GM18858 (cell line): ENCODE results near the gene CCR9.
A peak's percentile ranks its signal among the peaks of the same experiment; 100 is the strongest.
"Not testable (repeated sequence)": the region's sequence is repeated elsewhere in the genome, so short reads cannot be mapped to it uniquely, and the experiment has no call there.

Experiments
- ATAC-seq: cut with Tn5 transposase; IDR thresholded peaks from one replicate; pipeline ENCODE4 v1.9.1; 2021; ENCODE audit not compliant: unreplicated experiment

Gene CCR9, protein sequence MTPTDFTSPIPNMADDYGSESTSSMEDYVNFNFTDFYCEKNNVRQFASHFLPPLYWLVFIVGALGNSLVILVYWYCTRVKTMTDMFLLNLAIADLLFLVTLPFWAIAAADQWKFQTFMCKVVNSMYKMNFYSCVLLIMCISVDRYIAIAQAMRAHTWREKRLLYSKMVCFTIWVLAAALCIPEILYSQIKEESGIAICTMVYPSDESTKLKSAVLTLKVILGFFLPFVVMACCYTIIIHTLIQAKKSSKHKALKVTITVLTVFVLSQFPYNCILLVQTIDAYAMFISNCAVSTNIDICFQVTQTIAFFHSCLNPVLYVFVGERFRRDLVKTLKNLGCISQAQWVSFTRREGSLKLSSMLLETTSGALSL

DNA sequence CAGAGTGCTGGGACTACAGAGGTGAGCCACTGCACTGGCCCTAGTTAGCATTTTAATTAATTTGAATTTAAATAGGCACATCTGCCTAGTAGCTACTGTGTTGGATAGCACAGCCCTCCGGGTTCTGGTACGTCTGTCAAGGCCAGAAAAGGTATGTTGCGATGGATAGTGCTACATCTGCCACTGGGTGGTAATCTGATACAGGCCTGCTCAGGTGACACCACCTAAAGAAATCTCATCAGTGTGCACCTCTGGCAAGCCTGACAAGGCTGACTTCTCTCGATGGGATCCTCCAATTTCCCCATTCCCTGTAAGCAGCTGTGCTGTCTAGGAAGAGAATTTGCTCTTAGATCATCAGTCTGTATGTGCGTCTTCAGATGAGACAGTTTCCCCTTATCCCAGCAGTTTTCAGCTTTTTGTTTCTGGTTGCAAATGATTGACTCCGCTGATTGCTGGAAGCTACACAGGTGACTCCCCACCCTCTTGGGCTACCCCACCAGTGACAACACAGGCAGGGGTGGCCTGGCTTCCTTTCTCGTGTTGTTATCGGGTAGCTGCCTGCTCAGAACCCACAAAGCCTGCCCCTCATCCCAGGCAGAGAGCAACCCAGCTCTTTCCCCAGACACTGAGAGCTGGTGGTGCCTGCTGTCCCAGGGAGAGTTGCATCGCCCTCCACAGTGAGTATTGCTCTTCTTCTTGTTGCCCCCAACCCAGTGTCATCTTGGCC lies at the start of gene CCR9:
CCR9 (plus strand) TSS at position 565 of the 727 bp plus-strand sequence. CDS start 8,391 bp downstream, outside the sequence.
- no peak for ATAC-seq

DNA sequence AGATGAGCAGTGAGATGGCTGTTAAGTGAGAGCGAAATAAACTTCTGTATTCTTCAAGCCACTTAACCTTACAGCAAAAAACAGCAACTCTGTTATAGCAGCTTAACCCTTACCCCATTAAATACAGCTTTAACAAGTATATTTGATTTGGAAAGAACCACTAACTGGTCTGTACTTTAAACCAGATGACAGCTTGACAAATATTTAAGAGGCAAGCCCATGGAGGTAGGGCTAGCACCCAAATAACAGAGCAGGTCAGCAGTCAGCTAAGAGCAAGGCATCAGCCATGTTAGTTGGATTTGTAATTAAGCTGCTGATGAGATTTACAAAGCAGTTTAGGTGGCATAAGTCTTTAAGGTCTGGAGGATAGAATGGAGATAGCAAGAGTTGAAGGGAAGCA lies 47.9 kb upstream of the CCR9 start:
- no peak for ATAC-seq

DNA sequence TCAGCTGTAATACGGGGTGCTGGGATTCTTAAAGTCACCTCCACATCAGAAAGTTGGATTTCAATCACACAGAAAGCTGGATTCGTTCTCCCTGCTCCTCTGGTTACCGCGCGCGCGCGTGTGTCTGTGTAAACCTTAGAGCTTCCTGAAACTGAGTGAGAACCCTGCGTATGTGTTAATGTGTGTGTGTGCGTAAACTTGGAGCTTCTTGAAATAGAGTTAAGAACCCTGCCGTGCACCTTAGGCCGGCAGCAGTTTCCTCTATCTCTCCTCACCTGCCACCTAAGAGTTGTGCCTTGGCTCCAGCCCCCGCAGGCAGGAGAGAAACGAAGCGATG lies 45.0 kb upstream of the CCR9 start:
- peak; percentile 8 for ATAC-seq

DNA sequence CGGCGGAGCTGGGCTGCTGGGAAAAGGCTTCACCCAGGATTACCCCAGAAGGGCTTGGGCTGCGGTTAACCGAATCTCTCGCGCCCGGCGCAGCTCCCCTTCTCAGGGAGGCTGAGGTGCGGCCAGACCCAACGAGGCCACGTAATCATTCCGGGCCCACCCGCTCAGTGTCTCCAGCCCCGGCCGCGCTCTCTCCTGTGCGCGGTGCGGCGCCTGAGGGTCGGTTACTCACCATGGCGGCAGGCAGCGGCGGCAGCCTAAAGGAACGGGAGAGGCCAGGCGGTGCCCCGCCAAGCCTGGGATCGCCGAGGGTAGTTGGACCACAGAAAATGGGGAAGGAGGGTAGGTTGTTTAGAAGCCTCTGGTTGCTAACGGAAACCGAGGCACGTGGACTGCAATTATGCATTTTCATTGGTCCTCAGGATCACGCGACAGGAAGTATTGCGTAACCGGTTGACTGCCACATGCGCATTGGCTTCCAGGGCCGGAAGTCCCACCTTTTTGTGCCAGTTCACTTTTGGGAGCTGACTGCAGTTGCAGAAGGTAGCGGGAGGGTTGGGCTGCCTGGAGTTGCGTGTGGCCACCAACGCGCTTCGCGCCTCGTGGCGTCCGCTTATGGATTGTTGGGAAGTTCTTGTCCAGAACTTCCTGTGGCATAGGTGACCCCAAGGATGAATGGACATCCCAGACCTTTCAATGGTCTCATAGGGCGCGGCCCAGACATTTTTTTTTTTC lies 44.4 kb upstream of the CCR9 start, which contains the start of gene LZTFL1:
LZTFL1 (minus strand) TSS at position 363 of the 735 bp plus-strand sequence; CDS start at position 235, 128 bp downstream.
- peak; percentile 75 for ATAC-seq

DNA sequence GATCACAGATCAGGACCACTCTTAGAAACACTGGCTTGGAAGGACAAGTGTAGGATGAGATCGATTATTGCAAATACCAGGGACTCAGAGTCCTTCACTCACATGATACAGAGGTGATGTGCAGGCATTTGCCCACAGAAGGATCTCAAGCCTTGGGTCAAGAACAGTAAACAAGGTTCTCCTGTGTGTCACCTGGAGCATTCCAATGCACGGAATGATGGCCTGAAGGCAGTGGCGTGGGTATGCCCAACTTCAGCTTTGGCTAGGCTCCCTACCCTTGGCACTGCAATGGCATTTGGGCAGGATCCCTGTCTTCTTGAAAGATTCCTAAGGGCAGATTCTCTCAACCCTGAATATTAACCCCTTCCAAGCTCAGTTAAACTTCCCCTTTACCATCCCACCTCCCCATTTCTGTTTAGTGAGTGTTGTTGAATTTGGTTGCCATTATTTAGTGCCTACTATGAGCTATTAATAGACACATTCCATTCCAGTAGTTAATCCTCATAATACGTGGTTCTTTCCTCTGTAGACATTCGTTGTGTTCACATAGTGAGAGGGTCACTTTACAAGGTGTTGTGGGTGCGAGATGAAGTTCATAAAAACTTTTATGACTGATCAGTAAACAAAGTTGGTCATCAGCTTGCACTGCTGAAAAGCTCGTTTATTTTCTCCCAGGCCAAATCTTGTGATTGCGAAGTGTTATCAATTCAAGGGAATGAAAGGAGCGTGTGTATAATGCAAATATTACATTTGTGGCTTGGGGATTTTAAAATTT lies 43.3 kb upstream of the CCR9 start:
- no peak for ATAC-seq

DNA sequence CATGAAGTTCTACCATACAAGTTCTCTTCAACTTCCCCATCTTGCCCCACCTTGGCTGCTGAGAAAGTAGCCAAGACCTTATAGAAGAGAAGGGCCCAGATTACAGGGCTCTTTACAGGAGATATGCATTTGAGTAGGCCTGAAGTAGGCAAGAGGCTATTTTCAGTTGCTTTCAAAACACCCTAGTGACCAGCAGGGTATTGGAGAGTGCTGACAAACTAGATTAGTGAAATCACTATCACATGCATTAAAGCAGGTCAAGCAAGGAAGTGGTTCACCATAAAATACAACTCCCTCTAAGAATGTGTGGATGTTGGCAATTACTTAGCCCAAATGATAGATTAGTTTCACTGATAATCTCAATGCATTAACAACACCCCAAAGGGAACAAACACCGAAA lies 41.7 kb upstream of the CCR9 start:
- ATAC-seq = no peak

DNA sequence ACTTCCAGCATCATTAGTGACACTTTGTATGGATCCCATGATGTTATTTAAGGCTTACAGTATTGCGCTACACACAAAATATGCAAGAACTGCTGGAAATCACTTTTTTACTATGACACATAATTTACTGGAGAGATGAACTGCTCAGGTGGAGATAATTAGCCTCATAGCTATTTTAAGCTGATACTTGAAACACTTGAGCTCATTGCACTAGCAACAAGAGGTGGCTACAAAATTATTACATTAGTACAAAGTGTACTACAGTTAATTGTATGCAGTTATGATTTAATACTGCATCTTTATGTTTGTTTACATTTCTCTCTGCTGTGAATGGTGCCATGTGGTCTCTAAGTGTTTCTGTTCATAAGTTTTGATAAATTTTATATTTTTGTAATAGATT lies 38.0 kb upstream of the CCR9 start:
- ATAC-seq = no peak

DNA sequence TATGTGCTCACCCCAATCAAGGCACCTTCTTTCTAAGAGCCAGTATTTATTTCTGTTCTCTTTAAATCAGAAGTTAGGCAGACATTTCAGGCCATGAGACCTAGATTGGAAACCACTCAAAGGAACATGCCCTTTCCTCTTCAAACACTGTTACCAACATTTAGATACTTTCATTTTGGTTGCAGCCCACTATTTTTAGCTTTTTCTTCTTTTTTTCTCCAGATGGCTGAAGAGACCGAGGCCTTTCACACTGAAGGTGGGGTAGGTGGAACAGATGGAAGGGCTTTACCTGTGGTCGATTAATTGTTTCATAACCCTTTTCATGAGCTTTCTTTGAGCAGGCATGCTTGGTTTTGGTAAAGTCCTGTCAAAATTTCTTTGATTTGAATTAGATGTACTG lies 33.5 kb upstream of the CCR9 start:
- ATAC-seq = no peak

DNA sequence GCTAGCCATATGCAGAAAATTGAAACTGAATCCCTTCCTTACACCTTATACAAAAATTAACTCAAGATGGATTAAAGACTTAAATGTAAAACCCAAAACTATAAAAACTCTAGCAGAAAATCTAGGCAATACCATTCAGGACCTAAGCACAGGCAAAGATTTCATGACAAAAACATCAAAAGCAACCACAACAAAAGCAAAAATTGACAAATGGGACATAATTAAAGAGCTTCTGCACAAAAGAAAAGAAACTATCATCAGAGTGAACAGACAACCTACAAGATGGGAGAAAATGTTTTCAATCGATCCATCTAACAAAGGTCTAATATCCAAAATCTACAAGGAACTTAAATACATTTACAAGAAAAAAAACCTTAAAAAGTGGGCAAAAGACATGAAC lies 30.0 kb upstream of the CCR9 start:
- ATAC-seq = not testable (repeated sequence)

DNA sequence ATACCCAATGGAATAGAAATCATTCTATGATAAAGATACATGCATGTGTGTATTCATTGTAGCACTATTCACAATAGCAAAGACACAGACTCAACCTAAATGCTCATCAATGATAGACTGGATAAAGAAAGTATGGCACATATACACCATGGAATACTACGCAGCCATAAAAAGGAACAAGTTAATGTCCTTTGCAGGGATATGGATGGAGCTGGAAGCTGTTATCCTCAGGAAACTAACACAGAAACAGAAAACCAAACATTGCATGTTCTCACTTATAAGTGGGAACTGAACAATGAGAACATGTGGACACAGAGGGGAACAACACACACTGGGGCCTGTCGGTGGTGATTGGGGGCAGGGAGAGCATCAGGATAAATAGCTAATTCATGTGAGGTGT lies 29.3 kb upstream of the CCR9 start:
- not testable (repeated sequence) for ATAC-seq

DNA sequence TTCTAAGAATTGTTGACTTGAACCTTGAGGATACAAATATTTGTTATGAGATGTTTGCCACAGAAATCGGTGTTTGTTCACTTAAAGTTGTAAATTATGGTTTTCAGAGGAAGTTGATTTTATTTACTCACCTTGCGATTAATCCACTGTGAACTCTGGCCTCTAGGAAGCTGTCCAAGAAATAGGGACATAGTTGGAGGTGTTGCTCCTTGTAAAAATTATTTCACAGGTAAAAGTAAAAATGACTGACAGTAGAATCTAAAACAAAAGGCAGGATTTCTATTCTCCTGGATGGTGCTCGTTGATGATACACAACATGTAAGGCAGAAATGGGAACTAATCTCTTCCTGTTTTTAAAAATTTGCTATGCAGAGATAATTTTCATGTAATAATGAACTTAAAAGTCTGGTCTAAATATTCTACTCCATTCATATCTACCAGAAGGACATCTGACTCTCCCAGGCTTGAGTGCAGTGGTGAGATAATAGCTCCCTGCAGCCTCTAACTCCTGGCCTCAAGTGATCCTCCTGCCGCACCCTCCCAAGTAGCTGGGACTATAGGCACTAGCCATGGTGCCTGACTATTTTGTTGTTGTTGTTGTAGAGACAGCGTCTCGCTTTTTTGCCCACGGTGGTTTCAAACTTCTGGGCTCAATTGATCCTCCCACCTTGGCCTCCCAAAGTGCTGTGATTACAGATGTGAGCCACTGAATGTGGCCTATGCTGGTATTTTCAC lies 27.4 kb upstream of the CCR9 start:
- ATAC-seq = no peak

DNA sequence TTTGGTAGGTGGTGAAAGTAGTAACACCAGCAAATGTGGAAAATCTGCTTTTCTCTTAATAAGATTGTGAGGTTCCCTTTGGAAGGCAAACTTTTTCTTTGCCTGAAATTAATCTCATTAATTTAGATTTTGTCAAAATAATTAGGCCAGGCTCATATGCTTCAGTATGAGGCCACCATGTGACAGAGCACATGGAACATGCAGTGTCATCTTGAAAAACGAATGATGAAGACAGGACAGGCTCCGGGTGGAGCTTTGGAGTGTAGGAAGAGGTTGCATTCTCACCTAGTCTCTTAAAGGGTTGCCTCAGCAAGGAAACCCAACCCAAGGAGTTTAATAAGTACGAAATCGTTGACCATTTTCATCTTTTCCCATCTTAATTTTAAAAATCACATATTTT lies 25.9 kb upstream of the CCR9 start:
- no peak for ATAC-seq

DNA sequence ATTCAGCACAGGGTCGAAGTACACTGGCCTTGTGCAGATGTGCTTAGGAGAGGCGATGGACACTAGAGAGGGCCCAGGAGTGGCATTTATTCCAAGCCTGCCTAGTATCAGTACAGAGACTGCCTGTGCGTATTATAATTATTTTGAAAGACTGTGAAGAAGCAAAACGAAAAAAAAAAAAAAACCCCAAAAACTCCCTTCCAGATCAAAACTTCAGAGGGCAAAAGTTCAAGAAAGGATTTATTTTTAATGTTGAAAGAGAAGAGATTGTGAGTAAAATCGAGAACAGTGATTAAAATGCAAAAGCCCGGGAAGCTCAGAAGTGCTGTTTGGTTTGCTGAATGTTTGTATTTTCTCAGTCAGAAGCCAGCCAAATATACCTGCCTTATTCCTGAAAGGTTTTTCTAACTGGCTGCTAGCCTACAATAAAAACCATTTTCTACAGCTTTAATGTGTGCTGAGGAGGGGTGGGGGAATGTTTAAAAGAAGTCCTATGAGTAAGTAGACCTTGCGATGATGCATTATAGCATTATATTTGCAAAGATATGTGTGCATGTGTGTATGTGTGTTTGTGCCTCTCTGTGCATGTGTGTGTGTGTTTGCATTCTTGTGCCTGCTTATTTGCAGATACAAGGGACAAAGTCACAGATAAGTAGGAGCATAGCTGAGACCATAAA lies 25.2 kb upstream of the CCR9 start:
- no peak for ATAC-seq

DNA sequence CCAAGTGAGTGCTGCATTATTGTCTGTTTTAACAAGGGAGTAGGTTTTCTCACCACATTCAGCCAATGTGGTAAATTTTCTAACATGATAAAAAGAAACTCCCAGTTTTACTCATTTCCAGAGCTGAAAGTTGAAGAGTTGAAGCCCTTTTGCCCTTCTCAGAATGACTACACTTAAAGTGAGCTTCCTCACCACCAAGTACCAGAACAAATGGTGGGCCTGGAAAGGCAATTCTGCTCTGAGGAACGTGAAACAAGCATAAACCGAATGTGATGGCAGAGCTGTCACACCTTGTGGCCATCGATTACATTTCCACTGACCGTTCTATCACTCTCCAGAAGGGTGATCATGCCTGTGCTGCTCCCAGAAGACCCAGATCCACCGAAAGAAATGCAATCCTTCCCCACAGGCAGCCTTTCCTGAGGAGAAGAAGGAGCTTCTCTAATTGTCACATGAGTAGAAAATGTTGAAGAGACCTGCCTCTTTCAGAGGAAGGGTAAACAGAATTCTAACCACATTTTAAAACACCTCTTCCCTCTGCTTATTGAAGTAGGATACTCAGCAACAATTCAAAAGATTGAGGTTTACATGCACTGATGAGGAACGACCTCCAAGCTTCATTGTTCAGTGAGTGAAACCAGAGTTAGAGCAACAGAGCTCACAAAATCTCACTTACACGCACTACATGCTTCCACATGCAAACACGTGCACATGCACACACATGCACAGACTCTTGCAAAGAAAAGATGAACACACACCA lies 21.4 kb upstream of the CCR9 start:
- ATAC-seq = peak; percentile 54

DNA sequence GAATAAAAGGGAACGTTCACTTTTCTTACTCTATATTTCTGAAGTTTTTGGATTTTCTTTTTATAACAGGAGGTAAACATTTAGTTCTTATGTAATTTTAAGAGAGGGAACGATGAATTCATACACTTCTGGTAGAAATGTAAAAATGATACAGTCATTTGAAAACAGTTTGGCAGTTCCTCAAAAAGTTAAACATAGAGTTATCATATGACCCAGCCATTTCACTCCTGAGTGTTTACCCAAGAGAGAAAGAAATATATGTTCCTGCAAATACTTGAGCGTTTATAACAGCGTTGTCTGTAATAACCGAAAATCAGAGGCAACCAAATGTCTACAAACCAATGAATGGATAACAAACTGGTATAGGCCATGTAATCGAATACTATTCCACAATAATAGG lies 20.8 kb upstream of the CCR9 start:
- no peak for ATAC-seq

DNA sequence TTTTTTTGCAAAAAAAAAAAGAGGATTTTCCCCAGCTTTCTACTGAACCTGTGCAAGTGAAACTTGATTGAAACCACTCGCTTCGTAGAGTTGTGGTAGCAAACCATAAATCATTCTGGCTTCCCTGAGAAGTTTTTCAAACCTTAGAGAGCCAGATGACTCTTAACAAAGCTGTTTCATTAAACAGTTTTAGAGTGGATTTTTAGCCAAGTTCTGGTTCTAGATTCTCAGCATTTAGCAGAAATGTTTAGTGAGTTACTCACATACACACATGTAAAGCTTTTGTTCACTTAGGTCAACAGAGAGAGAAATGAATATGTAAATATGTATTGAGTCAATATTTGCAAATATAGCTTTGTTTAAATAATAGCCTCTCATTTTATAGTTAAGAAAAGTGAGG lies 18.1 kb upstream of the CCR9 start:
- no peak for ATAC-seq

DNA sequence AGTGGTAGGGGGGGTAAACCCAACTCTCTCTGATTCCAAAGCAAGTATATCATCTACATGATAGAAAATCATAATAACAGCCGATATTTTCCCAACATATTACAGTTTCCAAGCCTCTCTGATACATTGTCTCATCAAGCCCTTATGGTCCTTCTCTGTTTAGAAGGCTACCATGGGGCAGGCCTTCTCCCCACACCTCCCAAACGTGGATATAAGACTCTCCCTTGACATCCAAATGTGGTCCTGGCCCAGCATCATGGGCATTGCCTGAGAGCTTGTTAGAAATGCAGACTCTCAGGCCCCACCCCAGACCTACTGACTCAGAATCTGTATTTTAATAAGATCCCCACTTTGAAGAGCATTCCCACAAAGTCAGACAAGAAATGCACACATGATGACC lies 17.7 kb upstream of the CCR9 start:
- no peak for ATAC-seq

DNA sequence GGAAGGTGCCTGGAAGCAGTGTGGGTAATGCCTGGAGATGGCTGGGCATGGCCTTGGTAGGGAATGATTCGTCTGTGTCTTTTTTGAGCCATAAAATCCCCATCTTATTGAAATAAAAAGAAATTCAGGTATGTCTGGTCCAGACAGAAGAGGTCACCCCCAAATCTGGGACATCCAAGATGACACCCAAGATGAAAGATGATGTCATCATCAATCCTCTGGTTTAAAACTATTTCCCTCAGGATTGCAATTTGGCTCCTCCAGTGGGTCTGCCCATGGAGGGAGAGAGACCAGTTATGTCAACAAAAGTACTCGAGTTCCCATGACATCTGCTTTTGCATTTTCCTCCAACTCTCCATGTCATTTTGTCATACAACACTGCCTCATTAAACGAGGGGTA lies 16.7 kb upstream of the CCR9 start:
- no peak for ATAC-seq

DNA sequence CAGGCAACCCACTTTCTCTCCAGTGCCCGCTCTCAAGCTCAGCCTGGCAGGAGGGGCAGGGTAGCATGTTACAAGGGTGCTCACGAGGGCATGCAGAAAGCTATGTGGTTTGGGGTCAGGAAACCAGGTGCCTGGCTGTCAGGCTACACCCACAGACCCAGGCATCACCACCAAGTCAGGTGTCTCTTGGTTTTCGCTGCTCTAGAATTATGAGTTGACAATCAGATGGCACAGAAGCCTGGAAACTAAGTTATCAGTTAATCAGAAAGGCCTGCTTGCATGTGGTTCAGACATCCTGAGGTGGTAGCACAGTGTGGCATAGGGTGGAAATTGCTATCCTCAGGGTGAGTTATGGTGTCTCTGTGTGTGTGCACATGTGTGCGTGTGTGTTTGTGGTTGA lies 16.2 kb upstream of the CCR9 start:
- ATAC-seq = no peak
